Central memory CD8-positive, alpha-beta T cell (primary cell): ENCODE results near the gene STK32B.

ENCODE experiments used
- ATAC-seq: fragments of 150-1000 bp; cut with Tn5 transposase; replicated peaks from 2 replicates; pipeline ENCODE4 v1.10.0; 2022; ENCODE audit warnings: mild to moderate bottlenecking, moderate FRiP score, moderate number of reproducible peaks; ENCODE audit not compliant: poor library complexity, severe bottlenecking; ENCODE audit errors: extremely low read depth
- DNase-seq, 2 donors: peaks; one replicate each; pipeline ENCODE4 v3.0.0; 2021; ENCODE audit warnings: low spot score in 2 of 2
- H3K27ac Mint-ChIP-seq: one replicate; pipeline ENCODE4 v1.8.0; 2022; ENCODE audit warnings: low read depth, mild to moderate bottlenecking, moderate library complexity, mixed read lengths
- H3K27me3 Mint-ChIP-seq: one replicate; pipeline ENCODE4 v1.8.0; 2022; ENCODE audit warnings: mixed read lengths
- H3K36me3 Mint-ChIP-seq: one replicate; pipeline ENCODE4 v1.8.0; 2022; ENCODE audit warnings: mild to moderate bottlenecking, moderate library complexity, mixed read lengths; ENCODE audit not compliant: insufficient read depth
- H3K4me1 Mint-ChIP-seq: one replicate; pipeline ENCODE4 v1.8.0; 2022; ENCODE audit warnings: mixed read lengths
- H3K4me3 Mint-ChIP-seq: one replicate; pipeline ENCODE4 v1.8.0; 2022; ENCODE audit warnings: mild to moderate bottlenecking, moderate library complexity, mixed read lengths
- H3K9me3 Mint-ChIP-seq: one replicate; pipeline ENCODE4 v1.8.0; 2022; ENCODE audit warnings: mixed read lengths

The STK32B gene

DNA sequence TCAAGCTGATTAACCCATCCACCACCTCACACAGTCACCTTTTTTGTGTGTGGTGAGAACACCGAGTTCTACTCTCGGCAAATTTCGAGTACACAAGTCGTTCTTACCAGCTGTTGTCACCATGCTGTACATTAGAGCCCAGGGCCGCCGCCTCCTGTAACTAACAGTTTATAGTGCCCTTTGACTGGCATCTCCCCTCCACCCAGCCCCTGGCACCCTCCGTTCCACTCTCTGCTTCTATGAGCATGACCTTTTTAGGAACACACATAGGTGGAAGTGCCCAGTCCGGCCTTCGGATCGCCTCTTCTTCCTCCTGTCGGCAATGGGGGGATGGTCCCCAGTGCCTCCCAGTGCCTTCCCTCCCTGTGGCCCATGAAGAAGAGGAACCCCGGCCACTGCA is 141.4 kb downstream of the STK32B start:
- Mint-ChIP-seq H3K27ac (no peak overlapping the region), H3K27me3 (no peaks in the 10 kb centered on the region), H3K36me3 (no peaks in the 10 kb centered on the region), H3K9me3 (no peaks in the 10 kb centered on the region), H3K4me3 (no peak overlapping the region), H3K4me1 (no peaks in the 10 kb centered on the region)
- ATAC-seq (no peak), DNase-seq (no peak)

DNA sequence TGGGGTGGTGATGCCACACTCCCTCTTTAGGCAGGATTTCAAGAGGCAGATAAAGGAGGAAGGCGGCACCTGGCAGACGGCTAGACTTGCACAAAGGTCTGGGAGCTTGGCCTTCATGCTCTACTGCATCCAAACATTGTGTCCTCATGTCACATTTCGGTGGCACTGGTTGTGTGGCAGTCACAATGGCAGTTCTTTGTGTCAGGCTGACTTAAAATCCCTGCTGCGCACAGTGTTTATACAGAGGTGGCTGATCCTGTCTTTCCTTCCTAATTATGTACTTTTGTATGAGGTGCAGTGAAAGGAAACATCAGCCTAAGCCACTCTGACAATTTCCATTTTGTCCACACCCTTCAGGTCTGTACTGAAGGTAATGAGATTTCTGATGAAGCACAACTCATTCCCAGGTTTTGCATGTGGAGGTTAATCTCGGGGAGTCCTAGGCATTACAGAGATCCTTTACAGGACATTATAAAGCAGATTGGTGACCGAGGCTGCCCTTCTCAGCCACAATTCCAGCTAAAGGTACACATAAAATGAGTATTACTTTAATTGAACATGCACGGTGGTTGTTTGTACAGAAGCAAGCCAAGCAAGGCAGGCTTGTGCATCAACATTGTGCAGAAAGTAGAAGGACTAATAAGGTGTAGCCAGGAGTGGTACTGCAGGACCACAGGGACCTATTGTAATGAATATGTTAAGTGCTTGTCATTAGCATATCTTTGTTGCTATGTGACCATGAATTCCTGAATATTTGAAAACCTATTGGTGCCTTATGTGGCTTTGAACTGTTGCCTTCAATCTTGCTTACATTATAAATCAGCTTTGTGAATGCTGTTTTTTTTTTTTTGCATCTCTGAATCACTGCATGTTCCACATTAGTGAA is 147.6 kb downstream of the STK32B start:
- no peak for ATAC-seq
- no peak overlapping the region for H3K27ac Mint-ChIP-seq
- H3K27me3 Mint-ChIP-seq, result peaks cover 33% of the 10 kb centered on the region
- no peaks in the 10 kb centered on the region for H3K4me1 Mint-ChIP-seq
- no peak overlapping the region for H3K4me3 Mint-ChIP-seq
- no peaks in the 10 kb centered on the region for H3K9me3 Mint-ChIP-seq
- no peaks in the 10 kb centered on the region for H3K36me3 Mint-ChIP-seq
- DNase-seq, result no peak

DNA sequence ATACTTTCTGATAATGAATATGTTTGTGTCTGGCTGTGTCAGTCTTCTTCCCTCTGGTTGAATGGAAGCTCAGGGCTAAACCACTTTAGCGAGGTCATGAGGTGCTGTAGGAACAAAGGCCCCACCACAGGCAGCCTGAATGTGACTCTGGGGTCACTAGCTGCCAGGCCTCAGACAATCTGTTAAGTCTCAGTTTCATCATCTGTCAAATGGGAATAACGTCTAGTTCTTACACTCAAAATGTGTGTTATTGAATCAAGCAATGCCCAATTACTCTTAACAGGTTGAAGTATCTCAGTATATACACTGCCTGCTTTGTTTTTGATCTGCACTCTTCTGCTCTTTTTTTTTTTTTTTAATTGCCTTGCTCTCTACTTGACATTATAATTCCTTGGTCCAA is 148.6 kb downstream of the STK32B start:
- Mint-ChIP-seq H3K4me3 (no peak overlapping the region), H3K4me1 (no peaks in the 10 kb centered on the region), H3K27me3 (peaks cover 36% of the 10 kb centered on the region), H3K27ac (no peak overlapping the region), H3K9me3 (no peaks in the 10 kb centered on the region), H3K36me3 (no peaks in the 10 kb centered on the region)
- ATAC-seq (no peak), DNase-seq (no peak)

DNA sequence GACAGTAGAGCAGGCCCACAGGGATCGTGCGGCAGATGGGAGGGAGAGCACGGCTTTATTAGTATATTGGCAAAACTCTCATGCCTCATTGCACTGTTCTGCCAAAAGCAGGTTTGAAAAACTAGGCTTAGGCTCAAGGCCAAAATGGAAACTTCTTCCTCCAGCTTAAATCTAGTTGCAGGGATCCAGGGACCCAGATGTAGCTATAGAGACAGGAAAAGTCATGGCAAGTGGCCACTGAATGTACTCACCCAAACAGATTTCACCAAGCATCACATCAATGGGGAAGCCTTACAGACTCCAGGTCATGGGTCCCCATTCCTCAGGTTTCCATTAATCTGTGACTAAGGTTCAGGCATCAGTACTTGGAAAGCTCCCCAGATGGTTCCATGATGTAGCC is 149.2 kb downstream of the STK32B start:
- DNase-seq (no peak), ATAC-seq (no peak)
- Mint-ChIP-seq H3K27me3 (peaks cover 36% of the 10 kb centered on the region), H3K4me3 (no peak overlapping the region), H3K36me3 (peaks cover 2% of the 10 kb centered on the region), H3K9me3 (no peaks in the 10 kb centered on the region), H3K4me1 (no peaks in the 10 kb centered on the region), H3K27ac (no peak overlapping the region)

- DNase-seq (no peak), ATAC-seq (no peak)
- Mint-ChIP-seq H3K27me3 (peaks cover 36% of the 10 kb centered on the region), H3K27ac (no peak overlapping the region), H3K4me1 (no peaks in the 10 kb centered on the region), H3K36me3 (peaks cover 2% of the 10 kb centered on the region), H3K9me3 (no peaks in the 10 kb centered on the region), H3K4me3 (no peak overlapping the region)
Observed at GRCh38 chr4:5203309-5203992, 152.2 kb downstream of the STK32B start.

DNA sequence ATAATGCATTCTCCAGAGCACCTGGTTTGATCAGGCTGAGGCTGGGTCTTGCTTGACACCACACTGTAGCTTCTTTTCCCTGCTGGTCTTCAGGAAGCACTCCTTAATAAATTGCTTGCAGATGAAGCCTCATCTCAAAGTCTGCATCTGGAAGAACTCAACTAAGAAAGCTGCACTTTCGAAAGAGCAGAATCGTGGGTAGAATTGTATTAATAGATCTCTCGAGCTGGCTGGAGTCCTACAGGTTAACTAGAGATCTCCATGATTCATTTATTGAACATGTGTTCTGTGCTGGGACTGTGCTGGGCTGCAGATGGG is 152.7 kb downstream of the STK32B start:
- no peak for ATAC-seq
- Mint-ChIP-seq H3K4me3 (no peak overlapping the region), H3K27ac (no peak overlapping the region), H3K9me3 (no peaks in the 10 kb centered on the region), H3K4me1 (no peaks in the 10 kb centered on the region), H3K27me3 (peaks cover 36% of the 10 kb centered on the region), H3K36me3 (peaks cover 2% of the 10 kb centered on the region)
- DNase-seq, result no peak

DNA sequence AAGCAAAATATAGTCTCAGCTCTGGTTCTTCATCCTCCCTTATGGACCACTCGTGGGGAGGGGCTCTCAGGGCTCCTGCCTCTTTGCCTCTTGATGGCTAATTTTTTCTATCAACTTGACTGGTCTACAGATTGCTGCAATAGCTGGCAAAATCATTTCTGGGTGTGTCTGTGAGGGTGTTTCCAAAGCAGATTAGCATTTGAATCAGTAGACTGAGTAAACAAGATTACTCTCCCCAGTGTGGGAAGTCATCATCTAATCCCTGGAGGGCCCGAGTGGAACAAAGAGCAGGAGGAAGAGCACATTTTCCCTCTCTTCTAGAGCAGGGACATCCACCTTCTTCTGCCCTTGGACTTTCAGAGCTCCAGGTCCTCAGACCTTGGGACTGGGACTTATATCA is 153.5 kb downstream of the STK32B start:
- no peaks in the 10 kb centered on the region for H3K9me3 Mint-ChIP-seq
- no peaks in the 10 kb centered on the region for H3K4me1 Mint-ChIP-seq
- H3K36me3 Mint-ChIP-seq, result peaks cover 2% of the 10 kb centered on the region
- DNase-seq (no peak), ATAC-seq (no peak)
- no peak overlapping the region for H3K27ac Mint-ChIP-seq
- peaks cover 35% of the 10 kb centered on the region for H3K27me3 Mint-ChIP-seq
- no peak overlapping the region for H3K4me3 Mint-ChIP-seq

GRCh38 chr4:5206016-5206790 is 154.9 kb downstream of the STK32B start:
- Mint-ChIP-seq H3K27me3 (peaks cover 34% of the 10 kb centered on the region), H3K9me3 (no peaks in the 10 kb centered on the region), H3K4me1 (no peaks in the 10 kb centered on the region), H3K4me3 (no peak overlapping the region), H3K36me3 (peaks cover 3% of the 10 kb centered on the region), H3K27ac (no peak overlapping the region)
- no peak for DNase-seq
- no peak for ATAC-seq

DNA sequence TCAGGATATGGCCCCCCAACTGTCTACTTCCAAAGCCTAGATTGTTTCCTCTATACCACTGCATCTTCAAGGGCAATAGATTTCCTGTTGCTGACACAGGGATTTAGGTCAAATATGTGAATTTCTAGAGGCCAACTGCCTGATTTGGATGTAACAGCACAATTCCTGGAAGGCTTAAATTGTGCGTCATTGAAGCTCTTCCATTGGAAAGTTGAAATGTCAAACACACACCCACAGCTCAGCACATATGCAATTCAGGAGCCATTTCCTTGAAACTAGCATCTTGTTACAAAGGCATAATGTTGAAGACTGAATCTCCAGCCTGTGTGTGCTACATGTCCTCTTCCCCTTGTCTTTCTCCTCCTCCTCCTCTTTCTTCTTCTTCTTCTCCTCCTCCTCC is 158.6 kb downstream of the STK32B start:
- Mint-ChIP-seq H3K27me3 (peaks cover 21% of the 10 kb centered on the region), H3K4me3 (no peak overlapping the region), H3K9me3 (no peaks in the 10 kb centered on the region), H3K27ac (no peak overlapping the region), H3K36me3 (peaks cover 3% of the 10 kb centered on the region), H3K4me1 (no peaks in the 10 kb centered on the region)
- DNase-seq, result no peak
- ATAC-seq, result no peak

DNA sequence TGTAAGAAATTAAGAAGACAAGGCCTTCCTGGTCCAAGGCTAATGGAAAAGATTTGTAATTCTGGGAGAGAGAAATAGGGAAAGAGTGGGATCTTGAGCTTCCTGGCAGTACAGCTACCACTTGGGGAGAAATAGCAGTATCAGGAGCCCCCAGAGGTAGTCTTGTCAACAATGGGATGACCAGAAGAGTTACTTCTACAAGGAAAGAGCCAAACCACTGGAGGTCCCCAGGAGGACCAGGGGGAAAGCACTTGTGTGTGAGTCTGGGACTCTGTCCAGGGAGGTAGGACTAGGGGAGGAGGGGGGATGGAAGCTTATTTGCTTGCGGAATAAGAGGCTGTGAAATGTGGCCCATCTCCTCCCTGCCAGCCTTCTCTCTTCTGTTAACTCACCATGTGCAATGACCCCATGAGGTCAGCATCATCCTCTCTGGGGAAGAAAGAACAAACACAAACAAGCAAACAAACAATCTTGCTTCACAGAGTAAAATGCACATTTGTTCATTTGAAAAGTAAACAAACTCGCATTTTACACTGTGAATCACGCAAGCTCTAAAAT is 160.1 kb downstream of the STK32B start:
- H3K4me3 Mint-ChIP-seq, result no peak overlapping the region
- no peaks in the 10 kb centered on the region for H3K4me1 Mint-ChIP-seq
- no peaks in the 10 kb centered on the region for H3K9me3 Mint-ChIP-seq
- H3K36me3 Mint-ChIP-seq, result peaks cover 1% of the 10 kb centered on the region
- no peak for ATAC-seq
- peaks cover 30% of the 10 kb centered on the region for H3K27me3 Mint-ChIP-seq
- no peak overlapping the region for H3K27ac Mint-ChIP-seq
- no peak for DNase-seq

DNA sequence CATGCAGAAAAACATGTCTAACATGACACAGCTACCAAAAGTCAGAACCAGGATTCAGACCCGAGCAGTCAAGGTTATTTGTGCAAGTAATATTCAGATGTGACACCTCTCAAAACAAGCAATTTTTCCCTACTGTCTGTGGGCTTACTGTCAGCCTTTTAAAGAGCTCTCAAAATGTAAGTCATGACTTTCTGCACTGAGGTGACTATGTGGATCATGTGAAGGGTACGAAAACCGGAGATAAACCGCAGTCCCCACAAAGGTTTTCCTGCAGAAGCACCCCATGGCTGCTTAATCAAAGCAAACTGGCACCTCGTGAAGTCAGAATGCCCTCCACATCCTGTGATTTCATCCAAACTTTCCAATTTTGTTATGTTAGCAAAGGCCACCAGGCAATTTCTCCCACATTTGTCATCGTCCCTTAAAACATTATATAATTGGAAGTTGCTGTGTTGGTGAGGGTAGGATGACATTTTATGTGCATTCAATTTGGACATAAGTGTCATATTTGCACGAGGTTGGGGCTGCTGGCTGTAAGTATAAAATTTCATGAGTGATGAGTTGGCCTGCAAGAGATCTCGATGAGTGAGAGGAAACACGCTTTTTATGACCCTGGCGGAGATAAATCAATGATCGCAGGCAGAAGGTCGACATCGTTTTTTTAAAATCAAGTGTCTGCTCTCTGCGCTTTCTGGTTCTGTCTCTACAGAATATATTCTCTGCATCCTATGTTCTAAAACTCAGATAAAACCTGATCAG is 161.2 kb downstream of the STK32B start:
- Mint-ChIP-seq H3K4me3 (no peak overlapping the region), H3K27ac (no peak overlapping the region), H3K36me3 (peaks cover 1% of the 10 kb centered on the region), H3K9me3 (no peaks in the 10 kb centered on the region), H3K4me1 (no peaks in the 10 kb centered on the region), H3K27me3 (peaks cover 32% of the 10 kb centered on the region)
- DNase-seq, result no peak
- ATAC-seq, result no peak

- Mint-ChIP-seq H3K27me3 (peaks cover 32% of the 10 kb centered on the region), H3K9me3 (no peaks in the 10 kb centered on the region), H3K36me3 (peaks cover 1% of the 10 kb centered on the region), H3K27ac (no peak overlapping the region), H3K4me1 (no peaks in the 10 kb centered on the region), H3K4me3 (no peak overlapping the region)
- ATAC-seq (no peak), DNase-seq (no peak)
Observed at GRCh38 chr4:5213087-5213595, 161.9 kb downstream of the STK32B start.
